Activated CD4-positive, CD25-positive, alpha-beta regulatory T cell treated with anti-CD3 and anti-CD28 coated beads, Interleukin-2, amount 50 U/mL, for 16 hours (primary cell): Measurements from ENCODE around the gene RRN3.
"Not testable (repeated sequence)": the region's sequence is repeated elsewhere in the genome, so short reads cannot be mapped to it uniquely, and the experiment has no call there.

Experiments
- DNase-seq: peaks from one replicate; pipeline ENCODE4 v3.0.0-alpha.2; 2020; ENCODE audit warnings: low read depth, low spot score

Gene RRN3

DNA sequence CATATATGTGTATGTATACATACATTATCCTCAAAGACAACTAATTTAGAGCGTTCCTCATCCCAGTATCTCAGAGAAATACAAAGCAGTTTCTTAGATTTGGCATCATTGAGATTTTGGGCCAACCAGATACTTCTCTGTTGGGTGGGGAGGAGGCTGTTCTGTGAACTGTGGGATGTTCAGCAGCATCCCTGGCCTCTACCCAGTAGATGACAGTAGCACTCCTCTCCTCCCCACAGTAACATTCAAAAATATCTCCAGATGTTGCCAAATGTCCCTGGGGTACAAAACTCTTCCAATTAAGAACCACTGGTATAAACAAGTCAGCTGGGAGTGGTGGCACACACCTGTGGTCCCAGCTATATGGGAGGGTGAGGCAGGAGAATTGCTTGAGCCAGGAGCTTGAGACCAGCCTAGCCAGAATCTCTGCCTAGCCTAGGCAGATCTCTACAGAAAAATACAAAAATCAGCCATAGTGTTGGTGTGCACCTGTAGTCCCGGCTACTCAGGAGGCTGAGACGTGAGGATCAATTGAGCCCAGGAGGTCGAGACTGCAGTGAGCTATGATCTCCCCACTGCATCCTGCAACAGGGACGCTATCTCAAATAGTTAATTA lies 6.4 kb upstream of the RRN3 start:
- DNase-seq = not testable (repeated sequence)

DNA sequence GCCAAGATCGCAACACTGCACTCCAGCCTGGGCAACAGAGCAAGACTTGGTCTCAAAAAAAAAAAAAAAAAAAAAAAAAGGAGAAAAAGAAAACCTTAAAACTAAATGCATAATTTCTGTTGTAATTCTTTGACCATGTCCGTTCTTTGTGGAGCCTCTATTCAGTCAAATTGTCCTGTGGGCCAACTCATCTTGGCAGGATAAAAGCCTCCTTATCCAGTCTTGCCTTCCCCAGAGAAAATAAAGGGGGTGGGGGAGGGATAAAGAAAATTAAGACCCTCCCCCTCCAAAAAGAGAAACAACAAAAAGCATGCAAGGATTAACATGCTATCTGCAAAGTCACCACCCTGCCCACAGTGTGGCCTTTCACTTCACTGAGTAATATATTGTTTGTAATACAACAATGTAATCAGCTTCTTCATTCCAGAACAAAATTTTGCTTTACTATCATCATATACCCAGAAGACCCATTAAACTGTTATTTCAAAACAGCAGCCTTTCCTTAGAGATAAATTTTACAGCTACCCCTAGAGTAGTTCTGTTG lies 5.4 kb upstream of the RRN3 start:
- not testable (repeated sequence) for DNase-seq

DNA sequence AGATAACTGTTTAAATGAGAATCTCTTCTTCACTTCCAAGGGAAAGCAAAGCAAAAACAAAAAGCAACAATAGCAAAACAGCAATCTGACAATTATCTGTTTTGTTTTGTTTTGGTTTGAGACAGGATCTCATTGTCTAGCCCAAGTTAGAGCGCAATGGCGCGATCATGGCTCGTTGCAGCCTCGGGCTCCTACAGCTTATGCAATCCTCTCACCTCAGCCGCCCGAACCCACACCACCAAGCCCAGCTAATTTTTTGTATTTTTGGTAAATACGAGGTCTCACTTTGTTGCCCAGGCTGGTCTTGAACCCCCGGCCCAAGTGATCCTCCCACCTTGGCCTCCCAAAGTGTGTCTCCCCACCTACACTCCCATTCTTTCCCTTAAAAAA lies 2.5 kb upstream of the RRN3 start:
- not testable (repeated sequence) for DNase-seq

DNA sequence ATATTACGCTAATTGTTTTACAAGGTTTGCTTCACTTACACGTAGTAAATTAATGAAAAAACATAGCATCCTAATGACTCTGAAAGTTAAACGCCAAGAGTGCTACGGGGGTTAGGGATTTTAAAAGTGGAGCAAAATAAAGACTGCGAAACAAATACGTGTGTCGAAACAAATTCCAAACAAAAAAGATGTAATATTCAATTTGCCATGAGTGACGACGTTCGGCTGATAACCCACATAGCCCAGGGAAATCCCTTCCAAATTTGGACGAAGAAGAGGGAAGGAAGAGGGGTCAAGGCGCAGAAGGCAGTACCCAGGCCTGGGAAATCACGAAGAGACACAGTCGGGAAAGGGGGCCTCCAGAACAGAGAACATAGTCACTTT lies 509 bp downstream of the RRN3 start:
- not testable (repeated sequence) for DNase-seq

DNA sequence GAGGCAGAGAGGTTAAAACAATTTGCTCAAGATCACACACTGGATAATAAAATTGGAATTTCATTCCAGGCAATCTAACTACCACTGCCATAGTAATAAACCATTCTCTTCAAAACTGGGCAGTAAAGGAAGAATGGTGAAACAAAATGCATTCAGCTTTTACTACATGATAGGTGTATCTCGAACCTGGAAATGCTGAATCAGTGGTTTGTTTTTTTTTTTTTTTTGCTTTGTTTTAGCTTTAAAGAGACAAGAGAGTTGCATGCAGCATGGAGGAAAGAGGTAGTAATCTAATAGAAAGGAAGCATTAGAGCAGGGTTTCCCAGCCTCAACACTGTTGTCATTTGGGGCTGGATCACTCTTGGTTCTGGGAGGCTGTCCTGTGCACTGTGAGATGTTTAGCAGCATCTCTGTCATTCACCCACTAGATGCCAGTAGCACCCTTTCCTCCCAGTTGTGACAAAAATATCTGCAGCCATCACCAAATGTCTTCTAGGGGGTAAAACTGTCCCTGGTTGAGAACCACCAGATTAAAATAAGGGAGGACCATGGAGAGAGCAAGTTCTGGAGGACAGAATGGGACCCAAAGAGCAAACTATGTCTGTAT lies 3.3 kb downstream of the RRN3 start:
- not testable (repeated sequence) for DNase-seq

DNA sequence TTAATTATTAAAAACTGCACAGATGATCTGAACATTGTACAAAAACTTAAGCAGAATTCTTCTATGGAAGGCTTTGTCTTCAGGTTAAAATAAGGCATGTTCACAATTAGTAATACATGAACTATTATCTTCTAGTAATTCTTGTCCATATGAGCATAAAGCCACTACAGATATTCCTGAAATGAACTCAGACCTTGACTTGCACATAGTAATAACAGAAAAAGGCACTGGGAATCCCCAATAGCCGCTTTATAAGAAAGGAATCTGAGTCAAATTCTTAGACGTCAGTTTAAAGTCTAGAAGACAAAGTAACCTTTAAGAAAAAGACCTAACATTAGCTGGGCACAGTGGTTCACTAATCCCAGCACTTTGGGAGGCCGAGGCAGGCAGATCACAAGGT lies 11.3 kb downstream of the RRN3 start:
- DNase-seq = not testable (repeated sequence)

DNA sequence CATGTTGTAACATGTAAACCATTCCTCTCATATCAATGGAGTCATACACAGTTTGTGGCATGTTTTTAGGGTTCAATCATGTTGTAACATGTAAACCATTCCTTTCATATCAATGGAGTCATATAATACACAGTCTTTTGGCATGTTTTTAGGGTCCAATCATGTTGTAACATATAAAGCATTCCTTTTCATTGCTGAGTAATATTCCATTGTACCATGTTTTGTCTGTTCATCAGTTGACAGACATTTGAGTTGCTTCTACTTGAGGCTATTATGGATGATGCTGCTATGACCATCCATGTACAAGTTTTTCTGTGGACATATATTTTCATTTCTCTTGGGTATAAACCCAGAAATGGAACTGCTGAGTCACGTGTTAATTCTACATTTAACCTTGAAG lies 13.2 kb downstream of the RRN3 start:
- DNase-seq = not testable (repeated sequence)

DNA sequence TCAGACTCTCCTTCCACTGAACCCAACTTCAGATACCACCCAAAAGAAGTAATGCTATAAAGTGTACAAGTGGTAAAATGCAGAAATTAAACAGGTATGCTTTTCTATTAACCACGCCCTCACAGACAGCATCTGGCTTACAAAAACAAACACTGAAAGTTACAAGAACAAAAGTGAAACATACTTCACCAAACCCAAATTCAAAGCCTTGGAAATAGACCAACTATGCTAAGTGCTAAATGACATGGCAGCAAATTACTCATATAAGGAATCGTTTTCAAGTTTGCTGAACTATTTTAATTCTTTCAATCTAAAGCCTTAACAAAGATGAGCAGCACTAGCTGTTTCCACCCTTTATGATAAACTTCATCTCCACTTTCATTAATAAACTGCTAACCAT lies 17.9 kb downstream of the RRN3 start:
- DNase-seq = not testable (repeated sequence)

DNA sequence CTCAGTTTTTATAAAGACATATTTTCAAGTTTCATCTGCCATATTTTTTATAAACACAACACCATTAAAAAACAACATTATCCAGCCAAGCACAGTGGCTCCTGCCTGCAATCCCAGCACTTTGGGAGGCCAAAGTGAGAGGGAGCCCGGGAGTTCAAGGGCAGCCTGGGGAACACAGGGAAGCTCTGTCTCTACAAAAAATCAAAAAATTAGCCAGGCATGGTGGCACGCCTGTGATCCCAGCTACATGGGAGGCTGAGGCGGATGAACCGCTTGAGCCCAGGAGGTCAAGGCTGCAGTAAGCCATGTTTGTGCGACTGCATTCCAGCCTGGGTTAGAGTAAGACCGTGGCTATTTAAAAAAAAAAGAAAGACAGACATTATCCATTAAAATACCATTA lies 21.0 kb downstream of the RRN3 start:
- DNase-seq = no peak

DNA sequence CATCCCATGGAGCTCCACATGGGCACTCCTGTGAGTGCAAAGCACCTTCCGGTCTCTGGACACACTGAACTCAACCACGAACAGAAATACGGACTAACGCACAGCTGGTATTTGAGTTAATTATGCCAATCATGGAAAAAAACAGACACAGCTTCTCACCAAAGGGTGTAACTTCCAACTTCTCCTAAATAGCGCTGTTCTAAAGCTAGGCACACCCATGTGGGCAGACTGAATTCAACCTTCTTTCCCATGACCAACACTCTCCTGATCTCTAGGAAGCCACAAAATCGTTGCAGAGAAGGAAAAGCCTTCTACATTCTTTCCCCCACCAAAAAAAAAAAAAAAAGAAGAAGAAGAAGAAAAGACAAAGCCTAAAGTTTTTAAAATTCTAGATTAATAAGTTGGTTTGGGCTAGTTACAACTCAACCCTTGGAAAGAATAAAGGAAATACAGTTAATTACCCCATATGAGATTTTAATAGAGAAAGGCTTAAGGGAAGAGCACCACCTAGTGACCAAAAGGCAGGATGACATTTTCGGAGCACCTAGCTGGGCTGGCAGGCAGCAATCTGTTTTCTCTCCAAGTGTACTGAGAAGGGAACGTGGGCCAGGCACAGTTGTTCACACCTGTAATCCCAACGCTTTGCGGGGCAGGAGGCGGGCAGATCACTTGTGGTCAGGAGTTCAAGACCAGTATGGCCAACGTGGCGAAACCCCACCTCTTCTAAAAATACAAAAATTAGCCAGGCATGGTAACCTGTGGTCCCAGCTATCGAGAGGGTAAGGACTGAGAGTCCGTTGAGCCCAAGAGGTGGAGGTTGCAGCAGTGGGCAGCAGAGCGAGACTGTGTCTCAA lies 21.9 kb downstream of the RRN3 start:
- DNase-seq = not testable (repeated sequence)

DNA sequence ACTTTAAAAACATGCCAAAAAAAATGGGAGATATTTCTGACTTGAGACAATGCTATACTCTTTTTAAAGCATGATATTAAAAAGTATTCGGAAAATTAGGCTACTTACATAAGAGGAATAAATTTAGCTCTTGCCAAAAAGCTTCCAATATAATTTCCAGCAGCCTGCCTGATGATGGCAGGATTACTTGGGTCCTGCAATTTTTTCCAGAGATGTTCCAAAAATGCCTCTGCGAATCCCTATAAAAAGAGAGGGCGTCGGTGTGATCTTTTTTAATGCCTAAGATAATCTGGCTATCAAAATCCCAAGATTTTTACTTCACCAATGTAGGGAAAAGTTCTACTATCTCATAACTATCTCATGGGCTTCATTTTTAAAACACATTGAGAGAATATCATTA lies 23.1 kb downstream of the RRN3 start:
- not testable (repeated sequence) for DNase-seq

DNA sequence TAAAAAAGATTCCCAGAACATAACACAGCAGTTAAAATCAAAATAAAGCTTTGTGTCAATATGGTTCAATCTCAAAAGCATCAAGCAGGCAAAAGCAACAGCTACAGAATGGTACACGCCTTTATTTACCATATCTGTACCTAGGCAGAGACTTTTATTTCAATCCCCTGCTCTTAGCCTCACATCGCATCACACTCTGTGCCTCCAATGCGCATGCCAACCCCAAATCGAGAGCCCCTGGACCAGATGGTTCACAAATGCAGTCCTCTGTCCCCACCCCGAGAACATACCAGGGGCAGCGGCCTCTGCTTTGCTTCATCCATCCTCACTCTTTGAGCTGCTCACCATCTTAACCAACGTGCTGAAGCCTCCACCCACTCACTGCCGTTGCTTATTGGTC lies 27.4 kb downstream of the RRN3 start:
- DNase-seq = not testable (repeated sequence)

DNA sequence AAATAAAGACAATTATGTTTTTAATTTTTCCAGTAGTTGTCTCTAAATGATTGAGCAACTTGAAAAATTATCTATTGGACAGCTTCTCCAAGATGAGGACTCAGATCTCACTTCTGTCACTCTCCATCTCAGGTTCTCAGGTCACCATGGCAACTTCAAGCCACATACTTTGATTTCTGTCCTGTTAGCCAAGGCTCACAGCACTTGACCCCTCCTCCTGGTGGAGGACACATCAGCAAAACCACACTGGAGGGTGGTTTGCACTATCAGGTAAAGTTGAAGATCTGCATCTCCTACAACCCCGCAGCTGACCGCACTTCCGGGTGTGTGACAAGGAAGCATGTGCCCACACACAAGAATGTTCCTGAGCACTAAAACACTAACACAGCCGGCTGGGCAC lies 28.1 kb downstream of the RRN3 start:
- DNase-seq = not testable (repeated sequence)

DNA sequence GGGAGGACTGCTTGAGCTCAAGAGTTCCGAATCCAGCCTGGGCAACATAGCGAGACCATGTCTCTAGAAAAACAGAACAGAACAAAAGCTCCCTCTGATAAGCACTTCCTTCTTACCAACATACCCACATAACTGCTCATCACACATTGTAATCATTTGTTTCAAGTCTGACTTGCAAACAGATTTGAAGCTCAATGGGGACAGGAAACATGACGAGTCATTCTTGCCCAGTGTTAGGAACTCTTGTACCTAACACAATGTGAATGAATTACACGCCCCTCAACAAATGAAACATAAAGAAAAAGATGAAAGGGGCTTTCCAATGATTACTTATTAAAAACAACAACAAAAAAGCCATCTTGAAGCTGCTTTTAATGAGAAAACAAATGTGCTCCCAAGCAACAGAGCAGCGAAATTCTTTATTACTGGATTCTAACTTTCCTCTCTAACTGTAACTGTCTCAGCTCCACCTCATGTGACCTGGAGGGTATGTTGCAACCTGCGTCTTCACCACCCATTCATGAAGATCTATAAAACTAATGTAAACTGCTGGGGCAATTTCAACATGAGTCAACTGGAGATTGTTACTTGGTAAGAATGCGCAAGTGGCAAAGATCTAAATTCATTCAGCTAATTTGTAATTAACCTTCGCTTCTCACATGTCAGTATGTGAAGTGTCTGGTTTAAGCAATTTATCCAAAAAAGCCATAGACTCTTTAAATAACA lies 31.8 kb downstream of the RRN3 start:
- not testable (repeated sequence) for DNase-seq

DNA sequence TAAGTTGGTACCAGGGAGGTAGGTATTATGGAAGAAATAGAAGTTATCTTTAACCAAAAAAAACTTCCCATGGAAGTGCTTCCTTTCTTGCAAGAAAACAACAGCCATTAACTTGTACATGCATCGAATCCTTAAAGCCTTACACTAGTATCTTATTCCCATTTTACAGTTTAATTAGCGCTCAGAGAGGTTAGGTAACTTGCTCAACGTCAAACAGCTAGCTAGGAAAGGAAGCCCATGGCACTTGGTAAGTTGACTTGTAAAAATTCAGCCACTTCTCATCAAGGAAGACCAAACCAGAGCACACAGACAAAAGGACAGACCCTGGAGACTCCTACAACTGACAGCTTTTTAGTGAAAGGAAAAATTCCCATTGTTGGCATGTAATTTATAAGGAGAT lies 34.7 kb downstream of the RRN3 start:
- no peak for DNase-seq

DNA sequence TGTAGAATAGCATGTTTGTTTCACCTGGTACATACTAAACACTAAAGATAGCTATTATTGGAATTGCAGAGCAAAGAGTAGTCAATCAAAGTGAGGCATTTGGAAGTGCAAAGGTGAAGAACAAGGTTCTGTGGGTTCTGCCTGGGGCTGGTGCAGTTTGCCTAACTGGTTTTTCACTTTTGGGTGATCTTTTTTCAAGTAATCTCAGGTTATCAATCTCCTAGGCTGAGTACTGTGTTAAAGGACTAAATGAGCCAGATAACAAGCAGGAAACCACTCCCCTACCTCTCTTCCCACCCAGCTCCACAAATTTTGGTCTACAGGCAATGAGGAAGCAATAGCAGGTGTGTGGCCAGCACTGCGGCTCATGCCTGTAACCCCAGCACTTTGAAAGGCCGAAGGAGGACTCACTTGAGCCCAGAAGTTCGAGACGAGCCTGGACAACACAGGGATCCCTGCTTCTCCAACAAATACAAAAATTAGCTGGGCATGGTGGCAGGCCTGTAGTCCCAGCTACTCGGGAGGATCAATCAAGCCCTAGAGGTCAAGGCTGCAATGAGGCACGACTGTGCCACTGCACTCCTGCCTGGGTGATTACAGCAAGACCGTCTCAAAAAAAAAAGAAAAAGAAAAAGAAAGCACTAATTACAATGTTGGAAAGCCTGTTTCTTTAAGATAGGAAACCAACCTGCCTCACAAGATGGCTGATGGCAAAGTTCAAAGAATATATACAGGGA lies 36.2 kb downstream of the RRN3 start:
- DNase-seq = no peak

DNA sequence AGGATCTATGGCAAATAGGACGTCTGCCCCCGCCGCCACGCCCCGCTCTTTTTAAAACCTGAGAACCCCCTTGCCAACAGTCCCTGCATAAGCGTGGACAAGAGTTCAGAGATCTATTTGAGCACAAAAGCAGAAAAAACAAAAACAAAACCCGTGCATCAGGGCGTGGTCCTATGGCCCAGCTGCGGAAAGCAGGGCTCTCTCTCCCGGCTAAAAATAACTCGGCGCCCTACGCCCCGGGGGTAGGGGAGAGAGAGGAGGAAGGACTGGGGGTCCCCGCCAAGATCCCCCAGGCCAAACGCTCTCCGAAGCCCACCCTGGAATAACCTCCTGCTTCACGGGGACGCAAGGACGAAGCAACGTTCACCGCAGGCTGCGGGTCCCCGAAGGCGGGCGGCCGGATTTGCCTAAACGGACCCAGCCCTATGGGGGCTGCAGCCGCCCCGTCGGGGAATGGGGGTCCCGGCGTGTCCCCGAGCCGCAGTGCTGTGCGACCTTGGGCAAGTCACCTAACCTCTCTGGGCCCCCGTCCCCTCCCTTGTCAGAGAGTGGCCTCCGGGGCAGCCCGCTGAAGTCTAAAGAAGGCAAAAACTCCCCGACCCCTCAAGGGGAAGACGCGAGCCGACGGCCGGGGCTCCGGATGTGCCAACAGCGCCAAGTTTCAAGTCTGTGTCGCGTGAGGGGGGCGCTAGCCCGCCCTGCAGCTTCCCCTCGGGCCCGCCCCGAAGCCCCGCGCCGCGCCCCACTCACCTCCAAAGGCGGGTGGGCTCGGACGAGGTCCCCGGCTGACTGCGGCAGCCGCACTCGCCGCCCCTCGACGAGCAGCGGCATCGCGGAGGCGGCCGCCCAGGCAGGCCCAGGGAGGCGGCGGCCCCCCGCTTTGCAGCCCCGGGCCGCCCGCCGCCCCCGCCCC lies 38.7 kb downstream of the RRN3 start:
- DNase-seq = no peak

DNA sequence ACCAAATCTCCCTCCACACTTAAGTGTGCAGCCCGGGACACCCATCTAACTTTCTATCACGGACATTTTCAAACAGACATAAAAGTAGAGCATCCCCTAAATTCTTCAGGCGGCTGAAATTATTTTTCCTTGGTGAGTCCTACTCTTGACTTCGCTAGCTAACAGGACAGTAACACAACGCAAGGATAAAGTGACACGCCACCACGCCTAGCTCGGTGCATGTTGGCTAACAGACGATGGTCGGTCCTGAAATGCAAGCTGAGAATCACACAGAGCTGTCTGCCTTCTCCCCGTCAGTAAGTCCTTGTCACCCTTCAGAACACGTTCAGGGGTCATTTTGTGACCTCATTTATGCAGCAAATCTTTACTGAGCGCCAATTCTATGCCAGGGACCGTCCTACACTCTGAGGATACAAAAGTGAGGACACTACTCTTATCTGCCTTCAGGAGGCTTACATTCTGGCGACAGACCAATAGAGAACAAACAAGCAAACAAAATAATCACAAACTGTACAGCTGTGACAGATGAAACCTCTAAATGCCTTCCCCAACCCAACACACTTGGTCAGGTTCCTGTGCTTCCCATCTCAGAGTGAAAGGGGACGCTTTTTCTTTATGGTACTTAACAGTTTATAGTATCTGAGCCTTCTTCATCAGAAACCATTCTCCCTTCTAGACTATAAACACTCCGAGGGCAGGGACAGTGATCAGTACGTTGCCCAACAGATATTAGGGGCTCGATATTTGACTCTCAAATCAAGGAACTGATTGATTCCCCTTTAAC lies 39.5 kb downstream of the RRN3 start:
- DNase-seq = no peak

DNA sequence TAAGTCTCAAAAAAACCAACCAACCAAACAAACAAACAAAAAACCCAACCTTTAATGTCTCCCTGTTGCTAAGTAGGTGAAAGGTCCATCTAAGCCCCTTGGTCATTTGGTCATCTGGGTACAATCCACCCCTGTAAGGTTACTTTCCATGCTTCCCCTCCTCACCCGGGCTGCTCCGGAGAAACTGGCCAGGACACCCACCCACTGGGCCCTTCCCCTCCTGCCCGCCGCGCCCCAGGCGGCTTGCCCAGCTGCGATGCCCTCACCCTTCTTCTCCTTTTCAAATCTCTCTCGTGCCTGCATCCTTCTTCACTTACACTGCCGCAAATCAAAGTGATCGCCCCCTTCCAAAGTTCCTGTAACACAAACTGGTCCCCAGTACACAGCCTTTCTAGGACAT lies 40.2 kb downstream of the RRN3 start:
- DNase-seq = no peak
